Measurements from ENCODE around the gene TMEM62.

- no peak for TF ChIP-seq CTCF (optimal IDR thresholded peaks at IDR 0.05 in 1 of 3, IDR thresholded peaks at IDR 0.05 in 1 of 3, conservative IDR thresholded peaks at IDR 0.05 in 1 of 3; ENCODE audit: extremely low read depth in 1 of 3, insufficient read depth in 2 of 3, low read length in 3 of 3)
- no peak for TF ChIP-seq EZH2 (IDR thresholded peaks at IDR 0.05; ENCODE audit: low read length)
Observed at GRCh38 chr15:43211224-43211735, 77.9 kb downstream of the TMEM62 start.
